A673 (cell line): ENCODE data around the gene EYA4. TPM values are rescaled to one million over a fixed set of nuclear protein-coding genes. Genes with fewer than 3 reads are reported as not detected.

Source experiments
- BruUV-seq: library from RNA; stranded (reverse); fragments of 400-500 nt; replicated peaks from 2 replicates; lab custom pipeline; 2021; lab: Mats Ljungman, UMichigan
- CTCF ChIA-PET: fragments of 300-600 bp; sonication (Branson Sonifier 250); formaldehyde crosslinking; loops from one replicate; lab custom pipeline; 2022; ENCODE audit warnings: antibody characterized with exemption; lab: Charles Lee
- POLR2A ChIA-PET: fragments of 300-600 bp; sonication (Branson Sonifier 250); formaldehyde crosslinking; loops from one replicate; lab custom pipeline; 2022; ENCODE audit warnings: antibody characterized with exemption; ENCODE audit not compliant: low non-redundant PET; lab: Charles Lee
- DNase-seq: peaks from one replicate; pipeline ENCODE4 v3.0.0-alpha.2; 2015; ENCODE audit warnings: low spot score
- H3K27ac ChIP-seq: fragments of 200-600 bp; sonication (generic); 2 replicates; pipeline ENCODE4 v1.5.1; 2016; ENCODE audit warnings: mixed run types, low read depth, mild to moderate bottlenecking, mixed read lengths, antibody characterized with exemption, low read length; ENCODE audit not compliant: poor library complexity, severe bottlenecking
- H3K27me3 ChIP-seq: fragments of 200-600 bp; sonication (generic); replicated peaks from 2 replicates; pipeline ENCODE4 v1.6.1; 2017; ENCODE audit warnings: mixed run types, low read depth, mild to moderate bottlenecking, mixed read lengths, antibody characterized with exemption, low read length; ENCODE audit not compliant: insufficient read depth, poor library complexity
- H3K36me3 ChIP-seq: fragments of 200-600 bp; sonication (generic); 2 replicates; pipeline ENCODE4 v1.6.1; 2016; ENCODE audit warnings: mixed run types, mild to moderate bottlenecking, mixed read lengths, antibody characterized with exemption, low read length; ENCODE audit not compliant: insufficient read depth, poor library complexity, severe bottlenecking
- H3K4me1 ChIP-seq: fragments of 200-600 bp; sonication (generic); 2 replicates; pipeline ENCODE4 v1.6.1; 2017; ENCODE audit warnings: mixed run types, mild to moderate bottlenecking, mixed read lengths, antibody characterized with exemption, low read length; ENCODE audit not compliant: insufficient read depth, poor library complexity, severe bottlenecking
- H3K4me3 ChIP-seq: fragments of 200-600 bp; sonication (generic); 2 replicates; pipeline ENCODE4 v1.5.1; 2016; ENCODE audit warnings: low read depth, mixed run types, mild to moderate bottlenecking, mixed read lengths, low read length; ENCODE audit not compliant: poor library complexity, severe bottlenecking
- H3K9me3 ChIP-seq: fragments of 200-600 bp; sonication (generic); 2 replicates; pipeline ENCODE4 v1.6.1; 2016; ENCODE audit warnings: mixed run types, low read depth, mild to moderate bottlenecking, mixed read lengths, antibody characterized with exemption, low read length; ENCODE audit not compliant: poor library complexity, severe bottlenecking
- EZH2 ChIP-seq: fragments of 200-600 bp; sonication (generic); IDR thresholded peaks from 2 replicates; pipeline ENCODE4 v1.6.1; 2017; ENCODE audit warnings: borderline replicate concordance, low read depth, mild to moderate bottlenecking, mixed read lengths, antibody characterized with exemption, low read length; ENCODE audit not compliant: poor library complexity, severe bottlenecking
- intact Hi-C: fragments of 100-400 bp; cut with micrococcal nuclease; formaldehyde crosslinking; loops from one replicate; pipeline ENCODE4 v1.10.0; 2022; ENCODE audit not compliant: unreplicated experiment
- total RNA-seq: library from RNA; stranded (reverse); gene quantifications from 2 replicates; pipeline ENCODE4 v1.2.3, GENCODE V29; 2021
- TF ChIP-seq, protein P1 (sequence below): fragments of 300-800, 200-600 bp; sonication (generic); conservative IDR thresholded peaks from 2 replicates; pipeline ENCODE4 v1.5.1; 2017; ENCODE audit warnings: low read depth, mild to moderate bottlenecking, antibody characterized with exemption, low read length, moderate library complexity, mixed read lengths

The EYA4 gene
- total RNA-seq, 1 experiment from 2014 or later = 1.3 TPM

DNA sequence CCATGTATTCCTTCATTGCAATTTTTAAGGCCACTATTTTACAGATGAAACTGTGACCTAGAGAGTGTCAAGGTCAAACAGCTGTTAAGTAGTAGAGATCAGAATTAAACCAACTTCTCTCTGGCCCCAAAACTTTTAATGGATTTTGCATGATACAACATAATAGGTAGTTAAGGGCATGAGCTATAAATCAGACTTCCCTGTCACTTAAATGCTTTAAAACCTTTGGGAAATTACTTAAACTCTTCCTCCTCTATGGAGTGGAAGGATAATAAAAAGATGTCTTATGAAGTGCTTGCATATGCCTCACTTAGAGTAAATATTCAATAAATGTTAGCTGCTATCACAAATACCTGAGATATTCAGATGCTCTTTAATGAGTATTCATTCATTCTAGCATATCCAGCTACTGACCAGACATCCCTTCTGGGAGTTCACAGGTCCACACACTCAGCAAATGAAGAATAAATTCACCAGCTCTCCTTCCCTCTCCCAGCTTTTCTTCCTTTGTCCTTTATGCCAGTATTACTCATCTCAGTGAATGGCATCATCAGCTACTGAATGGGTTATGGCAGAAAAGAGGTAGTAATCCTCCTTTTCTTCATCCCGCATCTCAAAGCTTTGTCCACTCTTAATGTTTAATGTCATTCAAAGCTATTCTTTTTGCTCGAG, 36.2 kb downstream of the EYA4 start:
- no TSS peak for BruUV-seq
- no peak overlapping the region for H3K27ac ChIP-seq
- intact Hi-C loops = no loop called here
- POLR2A ChIA-PET = no interaction called here
- H3K27me3 ChIP-seq = no peaks in the 10 kb centered on the region
- no peak overlapping the region for H3K4me3 ChIP-seq
- no peaks in the 10 kb centered on the region for H3K36me3 ChIP-seq
- H3K4me1 ChIP-seq = no peaks in the 10 kb centered on the region
- CTCF ChIA-PET = no interaction called here
- no peaks in the 10 kb centered on the region for H3K9me3 ChIP-seq
- TF ChIP-seq EZH2 = no peak
- TF ChIP-seq, protein P1, sequence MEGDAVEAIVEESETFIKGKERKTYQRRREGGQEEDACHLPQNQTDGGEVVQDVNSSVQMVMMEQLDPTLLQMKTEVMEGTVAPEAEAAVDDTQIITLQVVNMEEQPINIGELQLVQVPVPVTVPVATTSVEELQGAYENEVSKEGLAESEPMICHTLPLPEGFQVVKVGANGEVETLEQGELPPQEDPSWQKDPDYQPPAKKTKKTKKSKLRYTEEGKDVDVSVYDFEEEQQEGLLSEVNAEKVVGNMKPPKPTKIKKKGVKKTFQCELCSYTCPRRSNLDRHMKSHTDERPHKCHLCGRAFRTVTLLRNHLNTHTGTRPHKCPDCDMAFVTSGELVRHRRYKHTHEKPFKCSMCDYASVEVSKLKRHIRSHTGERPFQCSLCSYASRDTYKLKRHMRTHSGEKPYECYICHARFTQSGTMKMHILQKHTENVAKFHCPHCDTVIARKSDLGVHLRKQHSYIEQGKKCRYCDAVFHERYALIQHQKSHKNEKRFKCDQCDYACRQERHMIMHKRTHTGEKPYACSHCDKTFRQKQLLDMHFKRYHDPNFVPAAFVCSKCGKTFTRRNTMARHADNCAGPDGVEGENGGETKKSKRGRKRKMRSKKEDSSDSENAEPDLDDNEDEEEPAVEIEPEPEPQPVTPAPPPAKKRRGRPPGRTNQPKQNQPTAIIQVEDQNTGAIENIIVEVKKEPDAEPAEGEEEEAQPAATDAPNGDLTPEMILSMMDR = no peak
- no peak for DNase-seq

DNA sequence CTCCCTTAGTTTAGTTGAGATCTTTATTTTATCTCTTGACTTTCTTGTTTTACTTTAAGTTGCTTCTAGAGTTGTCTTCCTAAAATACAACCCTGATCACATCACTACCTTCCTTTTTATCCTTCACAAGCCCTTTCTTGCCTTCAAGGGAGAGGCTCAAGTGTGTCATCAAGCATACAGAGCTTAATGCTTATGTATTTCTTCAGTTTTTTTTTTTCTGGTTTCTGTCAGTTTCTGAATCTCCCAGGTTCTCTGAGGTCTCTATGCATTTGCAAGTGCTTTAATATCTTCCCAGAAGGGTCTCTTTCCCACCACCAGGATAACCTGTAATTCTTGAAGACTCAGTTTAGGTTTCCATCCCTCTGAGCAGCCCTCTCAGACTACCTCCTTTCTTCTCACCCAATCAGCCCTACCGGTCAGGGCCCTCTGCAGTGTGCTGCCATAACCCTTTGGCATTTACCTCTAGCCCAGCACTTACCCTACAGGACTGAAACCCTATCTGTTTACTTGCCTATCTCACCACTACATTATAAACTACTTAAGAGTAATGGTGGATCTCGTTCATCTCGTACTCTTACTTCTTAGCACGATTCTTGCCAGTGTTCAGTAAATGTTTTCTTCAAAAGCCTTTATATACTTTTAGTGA, 36.9 kb downstream of the EYA4 start:
- no TSS peak for BruUV-seq
- TF ChIP-seq, protein P1 = no peak
- no peak for TF ChIP-seq EZH2
- POLR2A ChIA-PET = no interaction called here
- Histone ChIP-seq H3K9me3 (no peaks in the 10 kb centered on the region), H3K36me3 (no peaks in the 10 kb centered on the region), H3K4me1 (no peaks in the 10 kb centered on the region), H3K4me3 (no peak overlapping the region), H3K27ac (no peak overlapping the region), H3K27me3 (no peaks in the 10 kb centered on the region)
- CTCF ChIA-PET = no interaction called here
- no peak for DNase-seq
- intact Hi-C loops = no loop called here

DNA sequence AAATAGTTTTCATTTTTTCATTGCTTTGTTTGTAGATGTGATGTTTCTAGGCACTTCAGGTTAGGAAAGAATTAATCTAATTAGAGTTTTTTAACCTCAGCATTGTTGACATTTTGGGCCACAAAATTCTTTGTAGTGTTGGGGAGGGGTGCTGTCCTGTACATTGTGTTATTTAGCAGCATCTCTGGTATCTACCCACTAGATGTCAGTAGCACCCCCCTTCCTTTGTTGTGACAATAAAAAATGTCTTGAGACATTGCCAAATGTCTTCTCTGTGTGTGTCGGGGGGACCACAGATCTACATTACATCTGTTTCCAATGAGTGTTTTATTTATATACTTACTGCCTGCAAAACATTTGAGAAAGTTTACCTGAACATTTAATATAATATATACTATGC, 45.6 kb downstream of the EYA4 start:
- DNase-seq = peak; percentile 80
- POLR2A ChIA-PET = no interaction called here
- BruUV-seq = no TSS peak
- H3K27ac ChIP-seq = no peak overlapping the region
- no peaks in the 10 kb centered on the region for H3K9me3 ChIP-seq
- H3K4me3 ChIP-seq = no peak overlapping the region
- intact Hi-C loops = loop anchor here (1.0 to 10.0 kb wide), 3 partner anchors 102 to 324 kb away; no protein-coding TSS in a partner anchor
- H3K4me1 ChIP-seq = peaks cover 5% of the 10 kb centered on the region
- TF ChIP-seq, protein P1 = peak; percentile 72
- TF ChIP-seq EZH2 = no peak
- H3K27me3 ChIP-seq = no peaks in the 10 kb centered on the region
- CTCF ChIA-PET = no interaction called here
- H3K36me3 ChIP-seq = no peaks in the 10 kb centered on the region
